Tibial artery (tissue), 4 donors: ENCODE measurements around the gene RUNX2.

Experiments used
- DNase-seq, 2 donors: peaks; one replicate each; pipeline ENCODE4 v3.0.0-alpha.2; 2019
- H3K27ac ChIP-seq, 2 donors: fragments of 200-600 bp; sonication (generic) in 1 of 2; 1 replicate in 1 of 2; 2 replicates in 1 of 2; pipeline ENCODE4 v1.5.1; 2018 to 2019; ENCODE audit warnings: mild to moderate bottlenecking in 1 of 2
- H3K27me3 ChIP-seq, 2 donors: fragments of 200-600 bp; sonication (generic) in 1 of 2; one replicate each; pipeline versions ENCODE4 v1.5.1 to v1.6.0; 2016 to 2019
- H3K36me3 ChIP-seq, 3 donors: fragments of 200-600 bp; sonication (generic) in 2 of 3; one replicate each; pipeline ENCODE4 v1.5.1; 2016 to 2019; ENCODE audit warnings: mild to moderate bottlenecking in 2 of 3
- H3K4me1 ChIP-seq, 4 donors: fragments of 200-600 bp; sonication (generic) in 2 of 4; 1 replicate in 3 of 4; 2 replicates in 1 of 4; pipeline ENCODE4 v1.5.1; 2016 to 2019
- H3K4me3 ChIP-seq, 2 donors: fragments of 200-600 bp; sonication (generic) in 1 of 2; 1 replicate in 1 of 2; 2 replicates in 1 of 2; pipeline ENCODE4 v1.5.1; 2018 to 2019; ENCODE audit warnings: mild to moderate bottlenecking in 2 of 2
- H3K9me3 ChIP-seq, 3 donors: fragments of 200-600 bp; sonication (generic) in 1 of 3; one replicate each; pipeline ENCODE4 v1.5.1; 2016 to 2019
- intact Hi-C: fragments of 100-400 bp; cut with DNase I; formaldehyde crosslinking; loops from one replicate; pipeline ENCODE4 v1.15.0; 2023; ENCODE audit warnings: low total_unique reads
- TF ChIP-seq, protein P1 (sequence below), 2 experiments: fragments of 200-600 bp in 1 of 2; fragments of 450-650 bp in 1 of 2; IDR thresholded peaks; one replicate each; pipeline ENCODE4 v1.5.1; 2017 to 2019; ENCODE audit warnings: antibody characterized with exemption in 2 of 2, mild to moderate bottlenecking in 1 of 2, moderate library complexity in 1 of 2

RUNX2 gene

GRCh38 chr6:45679631-45680030, 351.5 kb downstream of the RUNX2 start:
- Histone ChIP-seq H3K4me1 (peaks cover 0 to 7% (median 0%) of the 10 kb centered on the region in 4 donors), H3K27ac (no peak overlapping the region)

DNA sequence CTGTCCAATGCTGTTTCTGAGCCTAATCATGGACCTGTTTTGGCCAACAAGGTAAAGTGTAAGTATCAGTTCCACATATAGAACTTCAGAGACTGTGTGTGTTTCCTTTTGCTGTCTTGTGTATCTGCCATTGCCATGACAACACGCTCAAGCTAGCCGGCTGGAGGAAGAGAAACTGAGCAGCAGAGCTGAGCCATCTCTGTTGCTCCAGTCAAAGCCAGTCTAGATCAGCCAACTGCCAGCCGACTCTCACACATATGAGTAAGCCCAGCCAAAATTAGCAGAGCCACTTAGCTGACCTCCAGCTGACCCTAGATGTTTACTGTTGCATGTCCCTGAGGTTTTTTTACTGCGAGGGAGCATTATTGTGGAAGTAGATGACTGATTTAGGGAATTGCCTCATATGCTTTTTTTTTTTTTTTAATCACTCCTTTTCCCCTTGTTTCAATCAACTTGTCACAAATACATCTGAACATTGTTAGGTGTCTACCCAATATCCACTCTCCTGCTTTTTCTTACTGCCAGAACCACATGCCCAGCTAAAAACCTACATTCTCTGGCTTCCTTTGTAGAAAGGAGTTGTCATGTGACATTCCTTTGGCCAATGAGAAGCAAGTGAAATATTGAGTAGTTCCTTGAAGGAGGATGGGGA, 353.9 kb downstream of the RUNX2 start:
- TF ChIP-seq, protein P1, sequence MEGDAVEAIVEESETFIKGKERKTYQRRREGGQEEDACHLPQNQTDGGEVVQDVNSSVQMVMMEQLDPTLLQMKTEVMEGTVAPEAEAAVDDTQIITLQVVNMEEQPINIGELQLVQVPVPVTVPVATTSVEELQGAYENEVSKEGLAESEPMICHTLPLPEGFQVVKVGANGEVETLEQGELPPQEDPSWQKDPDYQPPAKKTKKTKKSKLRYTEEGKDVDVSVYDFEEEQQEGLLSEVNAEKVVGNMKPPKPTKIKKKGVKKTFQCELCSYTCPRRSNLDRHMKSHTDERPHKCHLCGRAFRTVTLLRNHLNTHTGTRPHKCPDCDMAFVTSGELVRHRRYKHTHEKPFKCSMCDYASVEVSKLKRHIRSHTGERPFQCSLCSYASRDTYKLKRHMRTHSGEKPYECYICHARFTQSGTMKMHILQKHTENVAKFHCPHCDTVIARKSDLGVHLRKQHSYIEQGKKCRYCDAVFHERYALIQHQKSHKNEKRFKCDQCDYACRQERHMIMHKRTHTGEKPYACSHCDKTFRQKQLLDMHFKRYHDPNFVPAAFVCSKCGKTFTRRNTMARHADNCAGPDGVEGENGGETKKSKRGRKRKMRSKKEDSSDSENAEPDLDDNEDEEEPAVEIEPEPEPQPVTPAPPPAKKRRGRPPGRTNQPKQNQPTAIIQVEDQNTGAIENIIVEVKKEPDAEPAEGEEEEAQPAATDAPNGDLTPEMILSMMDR (IDR thresholded peaks at IDR 0.05): no peak

More at GRCh38 chr6:45679631-45680030, 351.5 kb downstream of the RUNX2 start:
- Histone ChIP-seq H3K9me3 (peaks cover 0 to 20% (median 0%) of the 10 kb centered on the region in 3 donors), H3K27me3 (peaks cover 0 to 8% of the 10 kb centered on the region in 2 donors), H3K4me3 (no peak overlapping the region), H3K36me3 (no peaks in the 10 kb centered on the region)
- intact Hi-C loops: no loop called here
- TF ChIP-seq, protein P1 (IDR thresholded peaks at IDR 0.05): no peak
- no peak for DNase-seq

DNA sequence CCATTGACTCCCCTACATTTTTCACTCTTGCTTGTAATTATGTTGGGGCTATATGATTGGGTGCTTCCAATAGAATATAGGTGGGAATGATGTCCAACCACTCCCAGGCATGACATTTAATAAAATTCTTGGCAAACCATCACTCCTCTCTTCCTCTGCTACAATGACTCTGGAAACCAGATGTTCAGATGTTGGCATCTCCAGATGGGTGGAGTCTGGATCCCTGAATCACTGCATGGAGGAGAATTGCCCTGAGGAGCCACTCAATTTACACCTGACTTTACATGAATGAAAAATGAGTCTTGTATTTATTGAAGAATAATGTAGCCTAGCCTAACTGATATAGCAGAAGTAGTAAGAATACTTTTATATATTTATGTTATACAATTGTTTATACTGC, 356.3 kb downstream of the RUNX2 start:
- H3K36me3 ChIP-seq: no peaks in the 10 kb centered on the region
- H3K4me3 ChIP-seq: no peak overlapping the region
- intact Hi-C loops: no loop called here
- peaks cover 0 to 15% (median 0%) of the 10 kb centered on the region in 3 donors for H3K9me3 ChIP-seq
- DNase-seq: no peak
- no peaks in the 10 kb centered on the region for H3K27me3 ChIP-seq
- H3K27ac ChIP-seq: no peak overlapping the region
- TF ChIP-seq, protein P1 (IDR thresholded peaks at IDR 0.05): no peak
- no peaks in the 10 kb centered on the region for H3K4me1 ChIP-seq

More for the DNA sequence above, 353.9 kb downstream of the RUNX2 start:
- H3K27me3 ChIP-seq: no peaks in the 10 kb centered on the region
- no peak overlapping the region for H3K27ac ChIP-seq
- no peak overlapping the region for H3K4me3 ChIP-seq
- H3K36me3 ChIP-seq: no peaks in the 10 kb centered on the region
- DNase-seq: no peak
- peaks cover 0 to 6% (median 0%) of the 10 kb centered on the region in 4 donors for H3K4me1 ChIP-seq
- intact Hi-C loops: no loop called here
- peaks cover 0 to 20% (median 0%) of the 10 kb centered on the region in 3 donors for H3K9me3 ChIP-seq

- Histone ChIP-seq H3K27ac (no peak overlapping the region), H3K4me3 (no peak overlapping the region), H3K4me1 (no peaks in the 10 kb centered on the region), H3K27me3 (no peaks in the 10 kb centered on the region), H3K36me3 (no peaks in the 10 kb centered on the region), H3K9me3 (peaks cover 0 to 9% (median 0%) of the 10 kb centered on the region in 3 donors)
- intact Hi-C loops: no loop called here
- DNase-seq: no peak
- TF ChIP-seq, protein P1 (IDR thresholded peaks at IDR 0.05): no peak
Observed at GRCh38 chr6:45685076-45685475, 356.9 kb downstream of the RUNX2 start.

- TF ChIP-seq, protein P1 (IDR thresholded peaks at IDR 0.05): no peak
- no peaks in the 10 kb centered on the region for H3K36me3 ChIP-seq
- no peaks in the 10 kb centered on the region for H3K4me1 ChIP-seq
- no peak overlapping the region for H3K27ac ChIP-seq
- no peaks in the 10 kb centered on the region for H3K27me3 ChIP-seq
- DNase-seq: no peak
- H3K4me3 ChIP-seq: no peak overlapping the region
- H3K9me3 ChIP-seq: no peaks in the 10 kb centered on the region
- intact Hi-C loops: no loop called here
Observed at GRCh38 chr6:45686841-45687569, 358.9 kb downstream of the RUNX2 start.
